ENCODE results near the gene WBP2. TPM values are rescaled to one million over a fixed set of nuclear protein-coding genes. Genes with fewer than 3 reads are reported as not detected.

Gene WBP2
- total RNA-seq, 2 experiments from 2014 or later, result 79.1 to 80.6 TPM

- H3K9me3 Mint-ChIP-seq, result no peaks in the 10 kb centered on the region
- H3K27me3 Mint-ChIP-seq, result no peaks in the 10 kb centered on the region
- peaks cover 8% of the 10 kb centered on the region for H3K36me3 Mint-ChIP-seq
- CTCF ChIA-PET, result interaction anchor here (1.0 to 2.5 kb wide), 5 partner anchors 11 to 62 kb away, joined by 3 to 7 read pairs (median 4); no protein-coding TSS in a partner anchor
- H3K4me1 Mint-ChIP-seq (ENCODE audit: low read depth), result peaks cover 7% of the 10 kb centered on the region
- no peak for DNase-seq
- POLR2A ChIA-PET, result interaction anchor here (1.0 to 1.4 kb wide), 2 partner anchors 14 to 30 kb away, joined by 3 read pairs; no protein-coding TSS in a partner anchor
- H3K4me3 Mint-ChIP-seq, result no peak overlapping the region
- no peak overlapping the region for H3K27ac Mint-ChIP-seq
- intact Hi-C loops (cut with micrococcal nuclease), result no loop called here
Observed at GRCh38 chr17:75809631-75810111, 45.5 kb downstream of the WBP2 start.

- no peaks in the 10 kb centered on the region for H3K9me3 Mint-ChIP-seq
- H3K36me3 Mint-ChIP-seq, result peaks cover 8% of the 10 kb centered on the region
- DNase-seq, result peak; percentile 45
- no peaks in the 10 kb centered on the region for H3K27me3 Mint-ChIP-seq
- no peak overlapping the region for H3K4me3 Mint-ChIP-seq
- H3K4me1 Mint-ChIP-seq (ENCODE audit: low read depth), result peaks cover 7% of the 10 kb centered on the region
- peak overlapping the region; percentile 34 for H3K27ac Mint-ChIP-seq
- ChIA-PET POLR2A (interaction anchor here (1.0 to 1.4 kb wide), 2 partner anchors 15 to 29 kb away, joined by 3 read pairs; no protein-coding TSS in a partner anchor), CTCF (interaction anchor here (1.0 to 2.5 kb wide), 6 partner anchors 12 to 61 kb away, joined by 3 to 8 read pairs (median 4); no protein-coding TSS in a partner anchor)
- intact Hi-C loops (cut with micrococcal nuclease), result no loop called here
Observed at GRCh38 chr17:75808905-75809621, 46.1 kb downstream of the WBP2 start.

- CTCF ChIA-PET, result interaction anchor here (0.6 to 2.5 kb wide), 6 partner anchors 39 to 134 kb away, joined by 3 to 8 read pairs (median 4); no protein-coding TSS in a partner anchor
- Mint-ChIP-seq H3K27me3 (no peaks in the 10 kb centered on the region), H3K4me1 (ENCODE audit: low read depth) (peaks cover 12% of the 10 kb centered on the region), H3K36me3 (peaks cover 8% of the 10 kb centered on the region), H3K9me3 (no peaks in the 10 kb centered on the region), H3K4me3 (no peak overlapping the region), H3K27ac (peak overlapping the region; percentile 34)
- intact Hi-C loops (cut with micrococcal nuclease), result no loop called here
- POLR2A ChIA-PET, result interaction anchor here (1.4 kb wide), 1 partner anchor 15 kb away, joined by 3 read pairs; no protein-coding TSS in a partner anchor
- no peak for DNase-seq
Observed at GRCh38 chr17:75808549-75808904, 46.6 kb downstream of the WBP2 start.

GRCh38 chr17:75807861-75808260 lies 47.3 kb downstream of the WBP2 start:
- H3K27ac Mint-ChIP-seq, result no peak overlapping the region
- no peaks in the 10 kb centered on the region for H3K27me3 Mint-ChIP-seq
- intact Hi-C loops (cut with micrococcal nuclease), result no loop called here
- H3K9me3 Mint-ChIP-seq, result no peaks in the 10 kb centered on the region
- peaks cover 7% of the 10 kb centered on the region for H3K36me3 Mint-ChIP-seq
- ChIA-PET CTCF (interaction anchor here (0.6 to 2.5 kb wide), 6 partner anchors 19 to 133 kb away, joined by 3 to 8 read pairs (median 4); no protein-coding TSS in a partner anchor), POLR2A (no interaction called here)
- H3K4me3 Mint-ChIP-seq, result no peak overlapping the region
- no peak for DNase-seq
- H3K4me1 Mint-ChIP-seq (ENCODE audit: low read depth), result peaks cover 15% of the 10 kb centered on the region

- peaks cover 2% of the 10 kb centered on the region for H3K36me3 Mint-ChIP-seq
- ChIA-PET POLR2A (no interaction called here), CTCF (interaction anchor here (2.2 kb wide), 1 partner anchor 41 kb away, joined by 8 read pairs; no protein-coding TSS in a partner anchor)
- H3K27me3 Mint-ChIP-seq, result no peaks in the 10 kb centered on the region
- peaks cover 15% of the 10 kb centered on the region for H3K4me1 Mint-ChIP-seq (ENCODE audit: low read depth)
- H3K4me3 Mint-ChIP-seq, result no peak overlapping the region
- DNase-seq, result no peak
- intact Hi-C loops (cut with micrococcal nuclease), result no loop called here
- no peaks in the 10 kb centered on the region for H3K9me3 Mint-ChIP-seq
- no peak overlapping the region for H3K27ac Mint-ChIP-seq
Observed at GRCh38 chr17:75806822-75807500, 48.2 kb downstream of the WBP2 start.

- CTCF ChIA-PET, result interaction anchor here (0.6 to 1.4 kb wide), 4 partner anchors 39 to 171 kb away, joined by 3 to 7 read pairs (median 4); partner anchors contain the start of gene GALK1
- intact Hi-C loops (cut with micrococcal nuclease), result no loop called here
- no peak for DNase-seq
- no peak overlapping the region for H3K4me3 Mint-ChIP-seq
- POLR2A ChIA-PET, result interaction anchor here (1.0 to 1.3 kb wide), 2 partner anchors 9 to 18 kb away, joined by 3 to 6 read pairs; no protein-coding TSS in a partner anchor
- H3K4me1 Mint-ChIP-seq (ENCODE audit: low read depth), result peaks cover 13% of the 10 kb centered on the region
- H3K27me3 Mint-ChIP-seq, result no peaks in the 10 kb centered on the region
- peaks cover 4% of the 10 kb centered on the region for H3K36me3 Mint-ChIP-seq
- H3K27ac Mint-ChIP-seq, result no peak overlapping the region
- H3K9me3 Mint-ChIP-seq, result no peaks in the 10 kb centered on the region
Observed at GRCh38 chr17:75803883-75804282, 51.3 kb downstream of the WBP2 start.

GRCh38 chr17:75799402-75799801 lies 55.7 kb downstream of the WBP2 start:
- Mint-ChIP-seq H3K4me1 (ENCODE audit: low read depth) (peaks cover 9% of the 10 kb centered on the region), H3K9me3 (no peaks in the 10 kb centered on the region), H3K36me3 (peaks cover 4% of the 10 kb centered on the region), H3K27ac (no peak overlapping the region), H3K27me3 (no peaks in the 10 kb centered on the region), H3K4me3 (no peak overlapping the region)
- no peak for DNase-seq
- intact Hi-C loops (cut with micrococcal nuclease), result no loop called here
- ChIA-PET POLR2A (interaction anchor here (1.4 kb wide), 1 partner anchor 9 kb away, joined by 3 read pairs; no protein-coding TSS in a partner anchor), CTCF (interaction anchor here (0.8 to 1.1 kb wide), 3 partner anchors 11 to 38 kb away, joined by 3 read pairs; no protein-coding TSS in a partner anchor)

GRCh38 chr17:75795820-75796607 lies 59.1 kb downstream of the WBP2 start:
- peaks cover 17% of the 10 kb centered on the region for H3K4me1 Mint-ChIP-seq (ENCODE audit: low read depth)
- H3K27ac Mint-ChIP-seq, result no peak overlapping the region
- intact Hi-C loops (cut with micrococcal nuclease), result no loop called here
- peaks cover 5% of the 10 kb centered on the region for H3K36me3 Mint-ChIP-seq
- POLR2A ChIA-PET, result interaction anchor here (0.7 to 1.5 kb wide), 3 partner anchors 10 to 20 kb away, joined by 5 to 8 read pairs (median 6); no protein-coding TSS in a partner anchor
- H3K4me3 Mint-ChIP-seq, result no peak overlapping the region
- H3K9me3 Mint-ChIP-seq, result no peaks in the 10 kb centered on the region
- no peaks in the 10 kb centered on the region for H3K27me3 Mint-ChIP-seq
- CTCF ChIA-PET, result interaction anchor here (0.8 to 2.4 kb wide), 6 partner anchors 13 to 163 kb away, joined by 3 to 10 read pairs (median 4); no protein-coding TSS in a partner anchor
- DNase-seq, result no peak

Other genes with a start within 250 kb of the WBP2 start
- not detected for gene SMIM5, start 221.9 kb downstream of the WBP2 start, total RNA-seq
- gene RECQL5, start 188.2 kb downstream of the WBP2 start, total RNA-seq, result 10 to 100 TPM; 27.7 to 31.3 TPM
- gene SAP30BP, start 188.0 kb downstream of the WBP2 start, total RNA-seq, result 10 to 100 TPM; 81.4 to 92.7 TPM
- gene ITGB4, start 133.9 kb downstream of the WBP2 start, total RNA-seq, result 1 to 10 TPM in 1 of 2 experiments, under 1 TPM in 1; 0.67 to 1.1 TPM
- 10 to 100 TPM; 69.3 to 69.7 TPM for gene GALK1, start 90.1 kb downstream of the WBP2 start, total RNA-seq
- gene UNK, start 70.5 kb downstream of the WBP2 start, total RNA-seq, result 10 to 100 TPM; 21.8 to 24.7 TPM
- 100 to 1,000 TPM; 135 to 139 TPM for gene UNC13D, start 10.9 kb downstream of the WBP2 start, total RNA-seq
- 10 to 100 TPM; 18.5 to 19.5 TPM for gene TRIM47, start 23.2 kb upstream of the WBP2 start, total RNA-seq
- gene TRIM65, start 41.6 kb upstream of the WBP2 start, total RNA-seq, result 10 to 100 TPM; 27.5 to 28.2 TPM
- gene MRPL38, start 49.5 kb upstream of the WBP2 start, total RNA-seq, result 100 to 1,000 TPM; 108 TPM
- 10 to 100 TPM; 17.2 to 18.1 TPM for gene FBF1, start 85.7 kb upstream of the WBP2 start, total RNA-seq
- gene ACOX1, start 123.8 kb upstream of the WBP2 start, total RNA-seq, result 10 to 100 TPM; 34.0 to 35.1 TPM
- gene TEN1, start 123.9 kb upstream of the WBP2 start, total RNA-seq, result 10 to 100 TPM; 11.4 to 12.3 TPM
- 1 to 10 TPM; 2.9 to 3.7 TPM for gene CDK3, start 145.5 kb upstream of the WBP2 start, total RNA-seq
- under 1 TPM in 1 of 2 experiments, not detected in 1; 0.02 TPM for gene EVPL, start 172.0 kb upstream of the WBP2 start, total RNA-seq
- 100 to 1,000 TPM; 142 to 148 TPM for gene SRP68, start 217.2 kb upstream of the WBP2 start, total RNA-seq
- gene GALR2, start 219.4 kb upstream of the WBP2 start, total RNA-seq, result 1 to 10 TPM; 3.5 to 4.8 TPM
- gene ZACN, start 223.8 kb upstream of the WBP2 start, total RNA-seq, result 1 to 10 TPM; 4.9 to 5.1 TPM
- 10 to 100 TPM; 63.3 to 66.0 TPM for gene EXOC7, start 248.5 kb upstream of the WBP2 start, total RNA-seq

Data from activated CD4-positive, alpha-beta memory T cell treated with anti-CD3 and anti-CD28 coated beads for 36 hours (primary cell).